ENCODE measurements around the gene ARL13B.

GRCh38 chr3:94012185-94012584 lies 32.2 kb downstream of the ARL13B start:
- TF ChIP-seq CTCF (IDR thresholded peaks at IDR 0.05; ENCODE audit: control extremely low read depth in 1 of 3, insufficient read depth in 1 of 3, low read depth in 1 of 3, low read length in 3 of 3) = no peak
- TF ChIP-seq POLR2A (IDR thresholded peaks at IDR 0.05; ENCODE audit: control extremely low read depth in 1 of 2, low read depth in 2 of 2, low read length in 2 of 2) = no peak
